Activated CD4-positive, CD25-positive, alpha-beta regulatory T cell treated with anti-CD3 and anti-CD28 coated beads, Interleukin-2, amount 50 U/mL, for 24 hours (primary cell): Measurements from ENCODE around the gene CCT6A.
"Not testable (repeated sequence)": the region's sequence is repeated elsewhere in the genome, so short reads cannot be mapped to it uniquely, and the experiment has no call there.

Experiments used
- ATAC-seq, 2 donors: fragments of 150-1000 bp; cut with Tn5 transposase; one replicate each; pipeline ENCODE4 v1.10.0; 2021; ENCODE audit warnings: mild to moderate bottlenecking in 1 of 2, moderate library complexity in 1 of 2

The CCT6A gene

DNA sequence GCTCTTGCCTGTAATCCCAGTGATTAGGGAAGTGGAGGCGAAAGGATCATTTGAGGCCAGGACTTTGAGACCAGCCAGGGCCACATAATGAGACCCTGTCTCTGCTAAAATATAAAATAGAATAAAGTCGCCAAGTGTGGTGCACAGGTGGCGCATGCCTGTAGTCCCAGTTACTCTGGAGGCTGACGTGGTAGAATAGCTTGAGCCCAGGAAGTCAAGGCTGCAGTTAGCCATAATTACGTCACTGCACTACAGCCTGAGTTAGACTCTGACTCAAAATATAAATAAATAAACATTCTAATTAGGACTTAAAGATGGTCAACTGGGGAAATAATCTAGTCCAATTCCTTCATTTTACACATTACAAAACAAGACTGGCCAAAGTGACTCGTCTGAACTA lies 53.9 kb downstream of the CCT6A start:
- ATAC-seq, result no peak

DNA sequence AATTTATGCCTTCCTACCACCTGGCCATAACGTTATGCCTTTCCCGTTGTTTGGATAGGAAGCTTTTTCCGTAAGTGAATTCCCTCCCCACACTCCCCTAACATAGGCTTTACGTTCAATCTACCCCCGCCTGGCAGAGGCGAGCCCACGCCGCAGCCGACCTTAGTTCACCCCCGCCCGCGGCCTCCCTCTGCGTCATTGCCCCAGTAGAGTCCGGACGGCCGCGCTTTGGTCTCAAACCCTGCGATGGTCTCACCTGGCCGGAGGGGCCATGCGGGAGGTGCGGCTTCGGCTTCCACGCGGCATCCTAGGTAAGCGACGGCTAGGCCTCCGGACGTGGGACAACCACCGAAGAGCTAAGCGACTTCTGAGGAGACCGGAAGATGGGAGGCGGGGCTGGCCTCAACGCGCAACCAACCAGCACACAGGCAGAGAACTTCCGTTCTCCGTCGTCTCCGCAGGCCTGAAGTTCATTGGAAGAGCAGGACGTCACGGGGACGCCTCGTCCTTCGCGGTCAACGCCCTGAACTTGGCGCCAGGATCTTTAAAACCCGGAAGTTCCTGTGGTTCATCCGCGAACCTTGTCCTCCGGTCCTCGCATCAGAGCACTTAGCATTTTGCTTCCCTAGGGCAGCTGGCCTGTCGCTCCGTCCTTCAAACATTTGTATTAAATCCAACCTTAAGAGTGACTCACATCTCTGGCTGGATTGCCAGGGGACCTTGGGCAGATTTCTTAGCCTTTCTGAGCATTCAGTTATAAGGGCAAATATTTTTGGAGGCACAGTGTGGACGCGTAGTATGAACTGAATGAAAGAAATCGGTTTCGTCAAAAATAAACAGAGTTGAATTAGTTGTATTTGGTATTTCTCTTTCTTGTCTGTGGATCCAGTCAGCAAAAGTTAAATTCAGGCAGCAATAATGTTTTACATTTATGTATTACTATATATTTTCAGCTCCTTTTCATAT lies 54.8 kb downstream of the CCT6A start, which contains the start of gene CHCHD2:
Gene CHCHD2, minus strand, starts transcription at position 369 of the 966 bp plus-strand sequence. Its CDS starts 63 bp downstream, at position 306.
- ATAC-seq, result peak; percentile 98 to 99

- ATAC-seq, result no peak
These were observed 56.3 kb downstream of the CCT6A start for GRCh38 chr7:56107954-56108258.

- ATAC-seq, result no peak
These were observed 59.0 kb downstream of the CCT6A start for GRCh38 chr7:56110611-56111010.

GRCh38 chr7:56112244-56112643 lies 60.7 kb downstream of the CCT6A start:
- ATAC-seq, result not testable (repeated sequence)
